Body of pancreas (tissue), 4 donors: ENCODE results near the gene SLX4IP. TPM values are rescaled to one million over a fixed set of nuclear protein-coding genes. Genes with fewer than 3 reads are reported as not detected.

Experiments
- ATAC-seq: fragments of 150-250 bp; one replicate; pipeline ENCODE4 v1.9.1; 2016
- DNase-seq, 4 donors: peaks; one replicate each; pipeline ENCODE4 v3.0.0-alpha.2; 2019
- H3K27ac ChIP-seq, 4 donors: fragments of 200-600 bp; sonication (generic); 1 replicate in 3 of 4; 2 replicates in 1 of 4; pipeline versions ENCODE4 v1.5.1 to v1.6.1; 2016 to 2019; ENCODE audit warnings: mild to moderate bottlenecking in 1 of 4, mixed read lengths in 1 of 4, moderate library complexity in 1 of 4
- H3K27me3 ChIP-seq, 2 donors: fragments of 200-600 bp; sonication (generic); one replicate each; pipeline ENCODE4 v1.6.0; 2016; ENCODE audit warnings: mild to moderate bottlenecking in 1 of 2
- H3K36me3 ChIP-seq, 2 donors: fragments of 200-600 bp; sonication (generic); replicated peaks in 1 of 2; 2 replicates each; pipeline ENCODE4 v1.5.1; 2016; ENCODE audit warnings: low read depth in 2 of 2; ENCODE audit not compliant: insufficient read depth in 1 of 2
- H3K4me1 ChIP-seq: fragments of 200-600 bp; sonication (generic); one replicate; pipeline ENCODE4 v1.6.0; 2016
- H3K4me3 ChIP-seq, 2 donors: fragments of 200-600 bp; sonication (generic); 1 replicate in 1 of 2; 2 replicates in 1 of 2; pipeline ENCODE4 v1.5.1; 2016 to 2019
- H3K9me3 ChIP-seq, 3 donors: fragments of 200-600 bp; sonication (generic); 1 replicate in 2 of 3; 2 replicates in 1 of 3; pipeline ENCODE4 v1.5.1; 2016
- CTCF ChIP-seq, 7 experiments: fragments of 450-650 bp in 4 of 7; fragments of 200-600 bp in 3 of 7; sonication (generic) in 3 of 7; IDR thresholded peaks; one replicate each; pipeline ENCODE4 v1.5.1; 2016 to 2019; ENCODE audit warnings: antibody characterized with exemption in 7 of 7
- POLR2A ChIP-seq, 3 donors: fragments of 450-650 bp; IDR thresholded peaks; one replicate each; pipeline ENCODE4 v1.6.1; 2016; ENCODE audit warnings: antibody characterized with exemption in 3 of 3, mild to moderate bottlenecking in 2 of 3
- WGBS, 2 donors: methylation state at CpG; one replicate each; pipeline ENCODE4 v1.1.5; 2017; 5-methylcytosine and 5-hydroxymethylcytosine counted together
- intact Hi-C: fragments of 100-400 bp; cut with DNase I; formaldehyde crosslinking; loops from one replicate; pipeline ENCODE4 v1.15.1; 2023
- total RNA-seq, 2 donors: library from RNA; depleted of rRNA; stranded (reverse); fragments of >200 nt; gene quantifications; one replicate each; pipeline ENCODE4 v1.1.0, GENCODE V29; 2016

The SLX4IP gene
- total RNA-seq, 2 donors from 2014 or later, result 4.3 to 4.7 TPM

GRCh38 chr20:10595985-10596384 is 160.9 kb downstream of the SLX4IP start:
- no peak overlapping the region for H3K27ac ChIP-seq
- WGBS, 2 donors, result 71 to 77% methylated on average over 3 of the region's 3 CpGs
- intact Hi-C loops, result no loop called here

GRCh38 chr20:10596710-10597121 is 161.6 kb downstream of the SLX4IP start:
- no peak for ATAC-seq
- Histone ChIP-seq H3K27ac (no peak overlapping the region), H3K36me3 (no peaks in the 10 kb centered on the region), H3K9me3 (no peaks in the 10 kb centered on the region), H3K27me3 (no peaks in the 10 kb centered on the region), H3K4me3 (no peak overlapping the region), H3K4me1 (peaks cover 5% of the 10 kb centered on the region)
- DNase-seq, result no peak
- TF ChIP-seq CTCF (IDR thresholded peaks at IDR 0.05), result no peak
- TF ChIP-seq POLR2A (IDR thresholded peaks at IDR 0.05), result no peak
- WGBS, 2 donors, result 69 to 79% methylated on average over 4 of the region's 4 CpGs
- intact Hi-C loops, result no loop called here

More at GRCh38 chr20:10595985-10596384, 160.9 kb downstream of the SLX4IP start:
- Histone ChIP-seq H3K27me3 (no peaks in the 10 kb centered on the region), H3K36me3 (no peaks in the 10 kb centered on the region), H3K9me3 (no peaks in the 10 kb centered on the region), H3K4me3 (no peak overlapping the region), H3K4me1 (peaks cover 5% of the 10 kb centered on the region)
- no peak for TF ChIP-seq CTCF (IDR thresholded peaks at IDR 0.05)
- no peak for TF ChIP-seq POLR2A (IDR thresholded peaks at IDR 0.05)
- DNase-seq, result no peak
- no peak for ATAC-seq

GRCh38 chr20:10597637-10598036 is 162.5 kb downstream of the SLX4IP start:
- peaks cover 3% of the 10 kb centered on the region for H3K4me1 ChIP-seq

GRCh38 chr20:10602221-10602871 is 167.2 kb downstream of the SLX4IP start:
- Histone ChIP-seq H3K9me3 (no peaks in the 10 kb centered on the region), H3K4me3 (no peak overlapping the region), H3K36me3 (no peaks in the 10 kb centered on the region), H3K27ac (no peak overlapping the region), H3K4me1 (no peaks in the 10 kb centered on the region), H3K27me3 (no peaks in the 10 kb centered on the region)
- intact Hi-C loops, result no loop called here
- DNase-seq (no peak), ATAC-seq (no peak)
- WGBS, 2 donors, result 71 to 81% methylated on average over 4 of the region's 4 CpGs
- TF ChIP-seq POLR2A (IDR thresholded peaks at IDR 0.05) (no peak), CTCF (IDR thresholded peaks at IDR 0.05) (no peak)

More at GRCh38 chr20:10597637-10598036, 162.5 kb downstream of the SLX4IP start:
- intact Hi-C loops, result no loop called here
- Histone ChIP-seq H3K27ac (no peak overlapping the region), H3K27me3 (no peaks in the 10 kb centered on the region), H3K4me3 (no peak overlapping the region), H3K9me3 (no peaks in the 10 kb centered on the region), H3K36me3 (no peaks in the 10 kb centered on the region)
- DNase-seq, result no peak
- no peak for ATAC-seq
- WGBS, 2 donors, result 44 to 88% methylated on average over 1 of the region's 1 CpG
- TF ChIP-seq POLR2A (IDR thresholded peaks at IDR 0.05), result no peak
- no peak for TF ChIP-seq CTCF (IDR thresholded peaks at IDR 0.05)

GRCh38 chr20:10603378-10603777 is 168.3 kb downstream of the SLX4IP start:
- 85 to 91% methylated on average over 4 of the region's 4 CpGs for WGBS, 2 donors
- TF ChIP-seq CTCF (IDR thresholded peaks at IDR 0.05) (no peak), POLR2A (IDR thresholded peaks at IDR 0.05) (no peak)
- no peaks in the 10 kb centered on the region for H3K4me1 ChIP-seq
- DNase-seq, result no peak
- H3K9me3 ChIP-seq, result no peaks in the 10 kb centered on the region
- intact Hi-C loops, result no loop called here
- H3K4me3 ChIP-seq, result no peak overlapping the region
- no peaks in the 10 kb centered on the region for H3K27me3 ChIP-seq
- no peak overlapping the region for H3K27ac ChIP-seq
- H3K36me3 ChIP-seq, result no peaks in the 10 kb centered on the region
- no peak for ATAC-seq
